Tongue (tissue), 2 donors: ENCODE results near the gene STK38L. TPM values are rescaled to one million over a fixed set of nuclear protein-coding genes. Genes with fewer than 3 reads are reported as not detected.

Source experiments
- DNase-seq: peaks from one replicate; pipeline ENCODE4 v3.0.0-alpha.2; 2015
- total RNA-seq: library from RNA; depleted of rRNA; stranded (reverse); fragments of >200 nt; gene quantifications from one replicate; pipeline ENCODE4 v1.2.3, GENCODE V29; 2014

Gene STK38L
- total RNA-seq, 1 donor from 2014 or later = 42.2 TPM

- no peak for DNase-seq
These were observed 75.8 kb downstream of the STK38L start for GRCh38 chr12:27319848-27320247.

GRCh38 chr12:27324530-27324929 lies 80.4 kb downstream of the STK38L start:
- DNase-seq = no peak

- no peak for DNase-seq
These were observed 86.8 kb downstream of the STK38L start for GRCh38 chr12:27330846-27331245.

GRCh38 chr12:27331291-27331926 lies 87.3 kb downstream of the STK38L start:
- DNase-seq = no peak

GRCh38 chr12:27331927-27332324 lies 87.8 kb downstream of the STK38L start:
- no peak for DNase-seq

GRCh38 chr12:27332407-27332713 lies 88.3 kb downstream of the STK38L start:
- no peak for DNase-seq

- peak; percentile 50 for DNase-seq
These were observed 88.8 kb downstream of the STK38L start, which contains the start of gene BMAL2 for GRCh38 chr12:27332714-27333402. Gene BMAL2 (plus strand): TSS chr12:27332836. CDS start chr12:27333073, 237 bp downstream.

GRCh38 chr12:27333403-27334009 lies 89.4 kb downstream of the STK38L start:
- DNase-seq = peak; percentile 17

GRCh38 chr12:27334042-27334720 lies 90.1 kb downstream of the STK38L start:
- DNase-seq = no peak

GRCh38 chr12:27334721-27335082 lies 90.6 kb downstream of the STK38L start:
- DNase-seq = no peak

- no peak for DNase-seq
These were observed 91.5 kb downstream of the STK38L start for GRCh38 chr12:27335364-27336281.

- DNase-seq = no peak
These were observed 92.2 kb downstream of the STK38L start for GRCh38 chr12:27336282-27336653.

GRCh38 chr12:27337376-27337775 lies 93.3 kb downstream of the STK38L start:
- DNase-seq = no peak

- DNase-seq = no peak
These were observed 94.4 kb downstream of the STK38L start for GRCh38 chr12:27338473-27338872.

- no peak for DNase-seq
These were observed 96.9 kb downstream of the STK38L start for GRCh38 chr12:27340971-27341370.

GRCh38 chr12:27342536-27342935 lies 98.5 kb downstream of the STK38L start:
- no peak for DNase-seq

- DNase-seq = peak; percentile 3
These were observed 99.3 kb downstream of the STK38L start for GRCh38 chr12:27343255-27344000.

GRCh38 chr12:27344246-27344645 lies 100.2 kb downstream of the STK38L start:
- no peak for DNase-seq

GRCh38 chr12:27344760-27345159 lies 100.7 kb downstream of the STK38L start:
- DNase-seq = no peak

- no peak for DNase-seq
These were observed 101.3 kb downstream of the STK38L start for GRCh38 chr12:27345376-27345775.

- no peak for DNase-seq
These were observed 103.7 kb downstream of the STK38L start for GRCh38 chr12:27347779-27348178.
